ENCODE data around the gene HDLBP.

GRCh38 chr2:241244368-241244767, 71.1 kb downstream of the HDLBP start:
- no peak for TF ChIP-seq EZH2 (IDR thresholded peaks at IDR 0.05; ENCODE audit: insufficient read depth, poor library complexity, severe bottlenecking)
- no peak for TF ChIP-seq EZH2phosphoT487 (IDR thresholded peaks at IDR 0.05; ENCODE audit: insufficient read depth, low read depth)
